LNCaP clone FGC (cell line): Measurements from ENCODE around the gene KIF20A.

Experiments
- DNase-seq: peaks from one replicate; pipeline ENCODE4 v3.0.0-alpha.2; 2011; ENCODE audit warnings: low read depth
- H3K4me3 ChIP-seq: 2 replicates; pipeline ENCODE4 v1.5.1; 2011; ENCODE audit warnings: mild to moderate bottlenecking, low read depth, low read length, control low read depth
- TF ChIP-seq, protein P1 (sequence below): IDR thresholded peaks from 2 replicates; pipeline ENCODE4 v1.5.1; 2012; ENCODE audit warnings: mild to moderate bottlenecking; ENCODE audit not compliant: control insufficient read depth, insufficient read depth; ENCODE audit errors: extremely low read depth

KIF20A gene

DNA sequence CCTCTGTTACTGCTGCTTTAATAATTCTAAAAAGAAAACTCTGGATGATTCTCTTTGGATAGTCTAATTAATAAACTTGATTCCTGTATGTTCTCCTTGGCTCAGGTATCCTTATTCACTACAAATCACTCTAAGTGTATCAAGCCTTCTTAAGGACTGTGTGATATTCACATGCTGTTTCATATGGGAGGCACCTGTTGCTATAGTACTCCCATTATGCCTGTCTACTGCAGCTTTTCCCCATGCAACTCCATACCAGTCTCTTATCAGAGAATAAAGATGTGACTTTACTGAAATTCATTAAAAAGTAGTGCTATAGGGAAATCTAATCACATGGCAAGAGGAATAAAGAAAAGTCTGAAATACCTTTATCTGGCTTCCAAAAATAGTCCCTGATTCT, 15.2 kb upstream of the KIF20A start:
- DNase-seq, result no peak
- TF ChIP-seq, protein P1, sequence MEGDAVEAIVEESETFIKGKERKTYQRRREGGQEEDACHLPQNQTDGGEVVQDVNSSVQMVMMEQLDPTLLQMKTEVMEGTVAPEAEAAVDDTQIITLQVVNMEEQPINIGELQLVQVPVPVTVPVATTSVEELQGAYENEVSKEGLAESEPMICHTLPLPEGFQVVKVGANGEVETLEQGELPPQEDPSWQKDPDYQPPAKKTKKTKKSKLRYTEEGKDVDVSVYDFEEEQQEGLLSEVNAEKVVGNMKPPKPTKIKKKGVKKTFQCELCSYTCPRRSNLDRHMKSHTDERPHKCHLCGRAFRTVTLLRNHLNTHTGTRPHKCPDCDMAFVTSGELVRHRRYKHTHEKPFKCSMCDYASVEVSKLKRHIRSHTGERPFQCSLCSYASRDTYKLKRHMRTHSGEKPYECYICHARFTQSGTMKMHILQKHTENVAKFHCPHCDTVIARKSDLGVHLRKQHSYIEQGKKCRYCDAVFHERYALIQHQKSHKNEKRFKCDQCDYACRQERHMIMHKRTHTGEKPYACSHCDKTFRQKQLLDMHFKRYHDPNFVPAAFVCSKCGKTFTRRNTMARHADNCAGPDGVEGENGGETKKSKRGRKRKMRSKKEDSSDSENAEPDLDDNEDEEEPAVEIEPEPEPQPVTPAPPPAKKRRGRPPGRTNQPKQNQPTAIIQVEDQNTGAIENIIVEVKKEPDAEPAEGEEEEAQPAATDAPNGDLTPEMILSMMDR, result no peak
- no peak overlapping the region for H3K4me3 ChIP-seq

DNA sequence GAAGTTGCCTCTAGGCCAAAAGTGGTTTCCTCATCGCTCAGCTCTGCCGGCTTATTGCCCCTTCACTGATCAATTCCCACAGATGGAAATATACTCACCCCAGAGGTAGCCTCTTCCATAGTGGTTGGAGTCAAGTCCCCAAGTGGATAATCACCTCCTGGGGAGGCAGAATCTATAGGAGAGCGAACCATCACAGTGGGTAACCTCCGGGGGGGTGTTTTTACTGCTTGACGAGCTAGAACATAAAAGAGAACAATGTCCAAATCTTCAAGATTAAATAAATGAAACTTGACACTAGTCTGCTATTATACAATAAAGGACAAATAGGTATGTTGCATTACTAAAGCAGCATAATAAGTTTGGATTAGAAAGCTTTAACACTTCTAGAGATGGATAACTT, 9.8 kb upstream of the KIF20A start:
- TF ChIP-seq, protein P1, result no peak
- DNase-seq, result no peak
- no peak overlapping the region for H3K4me3 ChIP-seq

DNA sequence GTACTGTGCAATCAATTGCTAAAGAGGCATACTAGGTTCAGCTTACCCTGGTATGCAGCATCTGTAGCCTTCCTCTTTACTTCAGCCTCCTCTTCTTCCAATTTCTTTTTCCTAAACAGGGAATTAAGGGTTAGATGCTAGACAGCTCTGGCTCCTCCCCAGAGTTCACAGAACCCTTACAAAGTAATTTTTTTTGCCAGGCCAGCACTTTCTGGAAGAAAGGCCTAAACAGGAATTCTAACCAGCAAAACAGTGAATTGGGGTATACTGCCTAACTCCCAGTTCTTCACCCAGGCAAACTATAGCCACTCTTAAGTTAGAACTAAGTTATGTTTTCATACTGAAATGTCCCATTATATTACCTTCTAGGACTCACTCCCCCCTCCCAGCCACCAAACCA, 8.6 kb upstream of the KIF20A start:
- no peak overlapping the region for H3K4me3 ChIP-seq
- DNase-seq, result no peak
- TF ChIP-seq, protein P1, result no peak

DNA sequence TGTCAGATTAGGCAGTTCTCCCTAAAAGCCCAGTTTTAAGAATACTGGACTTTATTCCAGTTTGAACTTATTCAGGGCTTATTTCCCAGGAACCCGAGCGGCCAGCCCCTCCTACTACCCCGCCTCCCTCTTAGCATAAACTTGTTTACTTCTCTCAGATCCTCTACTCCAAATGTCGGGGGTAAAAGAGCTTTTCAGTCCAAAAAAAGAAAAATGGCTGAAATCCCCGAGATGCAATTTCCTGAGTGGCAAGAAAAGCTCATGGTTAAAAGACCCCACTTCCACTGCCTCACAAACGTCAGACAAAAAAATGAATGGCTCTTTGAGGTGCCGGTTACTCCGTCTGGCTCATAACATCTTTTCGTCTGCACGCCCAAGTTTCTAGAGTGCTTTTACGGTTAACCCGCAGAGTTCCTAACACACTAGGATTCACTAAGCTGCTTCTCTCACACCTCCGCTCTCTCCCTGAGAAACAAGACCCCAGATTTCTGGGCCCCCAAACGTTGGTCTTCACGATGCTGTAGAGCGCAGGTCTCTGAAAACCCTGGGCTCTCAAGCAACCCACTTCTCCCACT, 884 bp upstream of the KIF20A start:
- DNase-seq, result no peak
- TF ChIP-seq, protein P1, result no peak

DNA sequence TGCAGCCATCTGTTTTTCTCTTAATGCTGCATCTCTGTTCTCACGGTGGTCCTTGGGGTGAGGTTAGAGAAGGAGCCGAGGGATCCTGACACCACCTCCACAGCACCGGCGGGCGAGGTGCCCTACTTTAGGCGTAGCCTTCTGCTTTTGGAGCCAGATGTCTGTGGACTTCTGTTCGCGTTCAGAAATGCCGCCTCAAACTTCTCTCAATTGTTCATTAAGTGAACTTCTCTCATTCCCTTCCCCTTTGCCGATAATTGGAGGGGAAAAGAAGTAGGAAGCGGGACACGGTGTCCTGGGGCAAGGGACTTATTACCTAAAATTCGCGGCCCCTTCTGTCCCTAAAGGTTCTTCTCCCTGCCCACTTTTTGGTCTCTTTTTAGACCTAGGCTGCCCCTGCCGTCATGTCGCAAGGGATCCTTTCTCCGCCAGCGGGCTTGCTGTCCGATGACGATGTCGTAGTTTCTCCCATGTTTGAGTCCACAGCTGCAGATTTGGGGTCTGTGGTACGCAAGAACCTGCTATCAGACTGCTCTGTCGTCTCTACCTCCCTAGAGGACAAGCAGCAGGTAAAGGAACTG, 455 bp downstream of the KIF20A start:
- no peak for DNase-seq
- H3K4me3 ChIP-seq, result peak overlapping the region; percentile 84
- TF ChIP-seq, protein P1, result no peak

More for the DNA sequence above, 884 bp upstream of the KIF20A start:
- H3K4me3 ChIP-seq, result peak overlapping the region; percentile 84

DNA sequence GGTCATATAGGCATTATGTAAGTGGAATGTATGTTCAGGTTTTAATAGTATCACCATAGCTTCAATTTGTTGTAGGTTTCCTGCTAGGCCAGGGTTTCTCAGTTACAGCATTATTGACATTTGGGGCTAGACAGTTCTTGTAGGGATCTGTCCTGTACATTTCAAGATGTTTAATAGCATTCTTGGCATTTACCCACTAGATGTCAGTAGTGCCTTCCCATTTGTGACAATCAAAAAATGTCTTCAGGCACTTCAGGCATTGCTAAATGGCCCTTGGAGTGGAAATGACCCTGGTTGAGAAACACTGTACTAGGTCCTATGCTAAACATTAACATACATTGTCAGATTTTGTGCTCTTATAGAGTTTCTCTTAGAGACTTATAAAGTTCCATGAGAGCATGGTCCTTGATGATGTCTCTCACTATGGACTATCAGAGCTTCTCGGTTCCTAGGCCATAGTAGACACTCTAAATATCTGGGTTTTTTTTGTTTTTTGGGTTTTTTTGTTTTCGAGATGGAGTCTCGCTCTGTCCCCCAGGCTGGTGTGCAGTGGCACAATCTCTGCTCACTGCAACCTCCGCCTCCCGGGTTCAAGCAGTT, 1.4 kb downstream of the KIF20A start:
- DNase-seq, result peak; percentile 83
- H3K4me3 ChIP-seq, result peak overlapping the region; percentile 84
- TF ChIP-seq, protein P1, result peak; percentile 76
